ENCODE measurements around the gene ARID1A. TPM values are rescaled to one million over a fixed set of nuclear protein-coding genes. Genes with fewer than 3 reads are reported as not detected.
A peak's percentile ranks its signal among the peaks of the same experiment; 100 is the strongest.

The ARID1A gene
- total RNA-seq, 1 donor from 2014 or later: 142 TPM

DNA sequence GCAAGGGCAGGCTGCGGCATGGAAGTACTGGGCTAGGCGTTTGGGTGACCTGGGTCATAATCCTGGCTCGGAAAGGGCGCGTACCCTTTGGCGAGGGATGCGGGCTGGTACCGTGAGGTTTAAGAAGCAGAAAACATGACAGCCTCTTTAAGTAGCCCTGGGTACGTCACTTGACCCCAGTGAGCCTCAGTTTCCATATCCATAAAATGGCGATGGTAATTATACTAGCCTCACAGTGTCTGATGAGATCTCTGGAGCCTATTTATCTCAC, 92.6 kb downstream of the ARID1A start:
- Mint-ChIP-seq H3K9me3 (no peaks in the 10 kb centered on the region), H3K4me1 (peaks cover 48% of the 10 kb centered on the region), H3K4me3 (peak overlapping the region; percentile 98), H3K36me3 (ENCODE audit: low read depth) (peaks cover 35% of the 10 kb centered on the region), H3K27ac (peak overlapping the region; percentile 100), H3K27me3 (no peaks in the 10 kb centered on the region)
- ChIA-PET POLR2A (interaction anchor here (0.7 to 8.7 kb wide), 23 partner anchors 11 to 937 kb away, joined by 3 to 308 read pairs (median 4); partner anchors contain the start of genes ARID1A, FAM76A and GPATCH3), CTCF (interaction anchor here (0.7 to 10.4 kb wide), 38 partner anchors 7 to 290 kb away, joined by 3 to 302 read pairs (median 5); partner anchors contain the start of genes ARID1A and GPN2)
- no peak for DNase-seq
- ATAC-seq (ENCODE audit: low read depth): no peak
- intact Hi-C loops (cut with micrococcal nuclease): loop anchor here (1.0 kb wide), 1 partner anchor 315 kb away; no protein-coding TSS in a partner anchor
- TF ChIP-seq, protein P1, sequence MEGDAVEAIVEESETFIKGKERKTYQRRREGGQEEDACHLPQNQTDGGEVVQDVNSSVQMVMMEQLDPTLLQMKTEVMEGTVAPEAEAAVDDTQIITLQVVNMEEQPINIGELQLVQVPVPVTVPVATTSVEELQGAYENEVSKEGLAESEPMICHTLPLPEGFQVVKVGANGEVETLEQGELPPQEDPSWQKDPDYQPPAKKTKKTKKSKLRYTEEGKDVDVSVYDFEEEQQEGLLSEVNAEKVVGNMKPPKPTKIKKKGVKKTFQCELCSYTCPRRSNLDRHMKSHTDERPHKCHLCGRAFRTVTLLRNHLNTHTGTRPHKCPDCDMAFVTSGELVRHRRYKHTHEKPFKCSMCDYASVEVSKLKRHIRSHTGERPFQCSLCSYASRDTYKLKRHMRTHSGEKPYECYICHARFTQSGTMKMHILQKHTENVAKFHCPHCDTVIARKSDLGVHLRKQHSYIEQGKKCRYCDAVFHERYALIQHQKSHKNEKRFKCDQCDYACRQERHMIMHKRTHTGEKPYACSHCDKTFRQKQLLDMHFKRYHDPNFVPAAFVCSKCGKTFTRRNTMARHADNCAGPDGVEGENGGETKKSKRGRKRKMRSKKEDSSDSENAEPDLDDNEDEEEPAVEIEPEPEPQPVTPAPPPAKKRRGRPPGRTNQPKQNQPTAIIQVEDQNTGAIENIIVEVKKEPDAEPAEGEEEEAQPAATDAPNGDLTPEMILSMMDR (IDR thresholded peaks at IDR 0.05): no peak

DNA sequence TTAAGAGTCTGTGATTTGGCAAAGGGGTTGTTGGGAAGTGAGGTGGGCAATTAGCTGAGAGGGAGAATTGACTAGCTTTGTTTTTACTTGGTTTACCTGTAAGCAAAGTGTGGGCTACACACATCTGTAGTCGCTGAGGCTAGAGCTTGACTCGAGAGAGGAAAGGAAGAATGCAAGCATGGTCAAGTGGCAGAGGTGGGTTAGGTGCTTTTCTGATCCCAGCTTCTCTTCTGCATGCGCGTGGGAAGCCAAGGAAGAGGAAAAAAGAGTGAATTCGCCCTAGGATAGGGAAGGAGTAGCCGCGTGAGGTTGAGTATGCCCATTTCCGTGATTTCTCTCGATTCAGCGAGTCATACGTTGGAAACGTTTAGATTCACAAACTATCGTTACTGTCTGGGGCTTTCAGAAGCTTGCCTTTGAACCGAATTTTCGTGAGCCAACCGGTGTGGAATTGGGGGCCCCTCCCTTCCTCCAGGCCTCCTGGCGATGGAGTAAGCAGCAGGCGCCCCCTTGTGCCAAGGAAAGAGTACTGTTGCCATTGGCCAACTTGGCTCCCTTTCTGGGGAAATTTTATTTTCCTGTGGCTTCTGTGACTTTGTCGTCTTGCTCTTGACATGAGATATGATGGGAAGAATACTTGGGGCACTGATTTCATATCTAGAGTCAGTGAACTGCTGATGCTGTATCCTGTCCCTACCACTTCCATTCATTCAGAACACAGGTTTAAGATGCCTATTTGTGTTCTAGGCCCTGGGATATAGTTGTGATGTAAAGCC, 93.2 kb downstream of the ARID1A start:
- ATAC-seq (ENCODE audit: low read depth) (peak; percentile 33), DNase-seq (peak; percentile 62)
- ChIA-PET CTCF (interaction anchor here (0.5 to 10.4 kb wide), 40 partner anchors 8 to 291 kb away, joined by 3 to 302 read pairs (median 4); partner anchors contain the start of genes ARID1A and GPN2), POLR2A (interaction anchor here (0.7 to 8.7 kb wide), 20 partner anchors 10 to 937 kb away, joined by 3 to 308 read pairs (median 4); partner anchors contain the start of genes ARID1A, FAM76A and GPATCH3)
- Mint-ChIP-seq H3K4me1 (peaks cover 47% of the 10 kb centered on the region), H3K9me3 (no peaks in the 10 kb centered on the region), H3K4me3 (peak overlapping the region; percentile 98), H3K36me3 (ENCODE audit: low read depth) (peaks cover 37% of the 10 kb centered on the region), H3K27ac (peak overlapping the region; percentile 100), H3K27me3 (no peaks in the 10 kb centered on the region)
- intact Hi-C loops (cut with micrococcal nuclease): loop anchor here (1.0 kb wide), 5 partner anchors 112 to 316 kb away; no protein-coding TSS in a partner anchor
- TF ChIP-seq, protein P1 (IDR thresholded peaks at IDR 0.05): no peak

DNA sequence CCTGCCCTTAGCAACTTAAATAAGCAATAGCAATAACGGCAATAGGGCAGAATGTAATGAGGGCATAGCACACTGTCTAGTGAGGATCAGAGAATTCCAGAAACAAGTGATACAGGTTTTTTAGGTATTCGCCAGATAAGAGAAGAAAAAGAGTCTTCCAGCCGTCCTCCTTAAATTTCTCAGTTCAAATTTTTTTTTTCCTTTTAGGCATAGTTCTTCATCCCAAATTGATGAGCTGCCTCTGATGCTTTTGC, 93.7 kb downstream of the ARID1A start:
- CTCF ChIA-PET: interaction anchor here (0.5 to 10.4 kb wide), 22 partner anchors 8 to 289 kb away, joined by 3 to 302 read pairs (median 6); partner anchors contain the start of genes ARID1A and ZDHHC18
- peaks cover 42% of the 10 kb centered on the region for H3K36me3 Mint-ChIP-seq (ENCODE audit: low read depth)
- peaks cover 42% of the 10 kb centered on the region for H3K4me1 Mint-ChIP-seq
- DNase-seq: no peak
- ATAC-seq (ENCODE audit: low read depth): no peak
- TF ChIP-seq, protein P1 (IDR thresholded peaks at IDR 0.05): no peak
- no peaks in the 10 kb centered on the region for H3K27me3 Mint-ChIP-seq
- H3K27ac Mint-ChIP-seq: peak overlapping the region; percentile 100
- H3K4me3 Mint-ChIP-seq: no peak overlapping the region
- intact Hi-C loops (cut with micrococcal nuclease): loop anchor here (1.0 kb wide), 4 partner anchors 112 to 289 kb away; no protein-coding TSS in a partner anchor
- H3K9me3 Mint-ChIP-seq: no peaks in the 10 kb centered on the region
- POLR2A ChIA-PET: interaction anchor here (1.0 to 8.7 kb wide), 14 partner anchors 44 to 505 kb away, joined by 3 to 308 read pairs (median 12); partner anchors contain the start of gene ARID1A

DNA sequence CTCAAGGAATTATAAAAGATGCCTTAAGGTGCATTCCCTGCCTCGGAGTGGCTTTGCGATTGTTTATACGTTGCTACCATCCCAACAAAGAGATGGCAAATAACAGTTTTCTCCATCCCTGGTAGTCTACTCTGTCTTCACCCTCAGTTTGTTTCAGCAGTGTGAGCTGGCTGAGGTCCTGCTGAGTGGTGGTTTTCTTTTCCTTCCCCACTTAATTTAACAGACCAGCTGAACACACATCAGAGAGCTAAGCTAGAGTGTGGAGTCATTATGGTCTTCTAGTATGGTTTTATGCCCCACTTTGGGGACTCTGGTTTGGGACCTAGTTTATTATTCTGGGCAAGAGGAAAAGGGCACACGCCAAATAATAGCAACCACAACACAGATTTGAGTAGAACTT, 94.1 kb downstream of the ARID1A start:
- DNase-seq (no peak), ATAC-seq (ENCODE audit: low read depth) (no peak)
- Mint-ChIP-seq H3K27me3 (no peaks in the 10 kb centered on the region), H3K4me3 (no peak overlapping the region), H3K9me3 (no peaks in the 10 kb centered on the region), H3K4me1 (peaks cover 38% of the 10 kb centered on the region), H3K27ac (peak overlapping the region; percentile 30), H3K36me3 (ENCODE audit: low read depth) (peaks cover 46% of the 10 kb centered on the region)
- ChIA-PET POLR2A (interaction anchor here (0.5 to 8.7 kb wide), 10 partner anchors 44 to 290 kb away, joined by 3 to 308 read pairs (median 20); partner anchors contain the start of gene ARID1A), CTCF (interaction anchor here (0.5 to 10.4 kb wide), 18 partner anchors 9 to 538 kb away, joined by 3 to 302 read pairs (median 10); partner anchors contain the start of genes ARID1A and ZDHHC18)
- intact Hi-C loops (cut with micrococcal nuclease): loop anchor here (1.0 kb wide), 4 partner anchors 113 to 290 kb away; no protein-coding TSS in a partner anchor
- TF ChIP-seq, protein P1 (IDR thresholded peaks at IDR 0.05): no peak

DNA sequence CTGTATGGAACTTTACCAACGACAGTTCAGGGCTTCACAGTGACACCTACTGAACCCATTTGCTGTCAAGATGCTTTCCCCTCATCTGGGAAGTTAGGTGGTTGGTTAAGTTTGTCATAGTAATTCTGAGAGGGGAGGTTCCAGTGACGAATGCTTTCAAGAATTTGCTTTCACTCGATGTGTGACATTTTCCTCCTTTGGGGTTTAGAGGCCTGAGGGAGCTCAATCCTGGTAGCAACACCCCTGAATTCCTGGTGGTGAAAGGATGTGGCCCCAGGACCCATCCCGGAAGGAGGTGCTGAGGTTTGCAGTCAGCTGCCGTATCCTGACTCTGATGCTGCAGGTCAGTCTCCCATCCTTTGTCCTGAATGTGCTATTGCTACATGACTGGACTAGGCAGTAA, 94.7 kb downstream of the ARID1A start:
- ChIA-PET POLR2A (interaction anchor here (0.5 to 8.7 kb wide), 6 partner anchors 94 to 285 kb away, joined by 3 to 308 read pairs (median 12); partner anchors contain the start of gene ARID1A), CTCF (interaction anchor here (0.7 to 10.4 kb wide), 13 partner anchors 9 to 537 kb away, joined by 3 to 302 read pairs (median 15); partner anchors contain the start of genes ARID1A and ZDHHC18)
- Mint-ChIP-seq H3K9me3 (no peaks in the 10 kb centered on the region), H3K4me1 (peaks cover 32% of the 10 kb centered on the region), H3K27me3 (no peaks in the 10 kb centered on the region), H3K27ac (no peak overlapping the region), H3K4me3 (no peak overlapping the region), H3K36me3 (ENCODE audit: low read depth) (peaks cover 50% of the 10 kb centered on the region)
- intact Hi-C loops (cut with micrococcal nuclease): no loop called here
- DNase-seq: no peak
- TF ChIP-seq, protein P1 (IDR thresholded peaks at IDR 0.05): no peak
- ATAC-seq (ENCODE audit: low read depth): no peak

All from activated B cell treated with CpG ODN at 0.5 μM for 24 hours (primary cell).